HG02798 (cell line): ENCODE data around the gene GDPD5.
"Not testable (repeated sequence)": the region's sequence is repeated elsewhere in the genome, so short reads cannot be mapped to it uniquely, and the experiment has no call there.

Source experiments
- ATAC-seq: cut with Tn5 transposase; IDR thresholded peaks from one replicate; pipeline ENCODE4 v1.9.1; 2021; ENCODE audit warnings: mild to moderate bottlenecking; ENCODE audit not compliant: unreplicated experiment, poor library complexity

GDPD5 gene

GRCh38 chr11:75413864-75414263, 111.9 kb downstream of the GDPD5 start:
- ATAC-seq: no peak

DNA sequence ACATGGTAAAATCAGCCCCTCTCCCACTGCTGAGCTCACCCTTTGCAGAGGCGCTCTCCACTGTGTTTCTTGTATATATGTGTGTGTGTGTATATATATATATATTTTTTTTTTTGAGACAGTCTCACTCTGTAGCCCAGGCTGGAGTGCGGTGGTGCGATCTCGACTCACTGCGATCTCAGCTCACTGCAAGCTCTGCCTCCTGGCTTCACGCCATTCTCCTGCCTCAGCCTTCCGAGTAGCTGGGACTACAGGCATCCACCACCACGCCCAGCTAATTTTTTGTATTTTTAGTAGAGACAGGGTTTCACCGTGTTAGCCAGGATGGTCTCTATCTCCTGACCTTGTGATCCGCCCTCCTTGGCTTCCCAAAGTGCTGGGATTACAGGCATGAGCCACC, 112.6 kb downstream of the GDPD5 start:
- not testable (repeated sequence) for ATAC-seq

GRCh38 chr11:75409971-75410370, 115.8 kb downstream of the GDPD5 start:
- not testable (repeated sequence) for ATAC-seq

- ATAC-seq: no peak
Observed at GRCh38 chr11:75408957-75409219, 116.9 kb downstream of the GDPD5 start.

DNA sequence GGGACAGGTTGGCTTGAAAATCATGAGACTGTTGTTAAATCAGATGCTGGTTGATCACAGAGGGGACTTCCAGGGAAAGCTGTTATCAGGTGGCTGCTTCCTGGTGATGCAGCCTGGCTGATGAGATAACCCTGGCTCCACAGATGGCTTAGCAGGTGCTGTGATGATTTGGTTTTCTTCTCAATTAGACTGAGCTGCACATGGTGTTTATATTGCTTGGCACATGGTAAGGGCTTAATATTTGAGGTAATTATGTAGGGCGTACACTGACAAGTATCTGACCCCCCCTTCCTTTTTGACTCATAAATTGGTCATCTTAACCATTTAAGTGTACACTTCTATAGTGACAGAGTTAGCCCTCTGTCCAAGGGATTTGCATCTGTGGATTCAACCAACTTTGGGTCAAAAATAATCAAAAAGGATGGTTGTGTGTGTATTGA, 119.4 kb downstream of the GDPD5 start:
- ATAC-seq: no peak

GRCh38 chr11:75403983-75404658, 121.6 kb downstream of the GDPD5 start:
- ATAC-seq: no peak

DNA sequence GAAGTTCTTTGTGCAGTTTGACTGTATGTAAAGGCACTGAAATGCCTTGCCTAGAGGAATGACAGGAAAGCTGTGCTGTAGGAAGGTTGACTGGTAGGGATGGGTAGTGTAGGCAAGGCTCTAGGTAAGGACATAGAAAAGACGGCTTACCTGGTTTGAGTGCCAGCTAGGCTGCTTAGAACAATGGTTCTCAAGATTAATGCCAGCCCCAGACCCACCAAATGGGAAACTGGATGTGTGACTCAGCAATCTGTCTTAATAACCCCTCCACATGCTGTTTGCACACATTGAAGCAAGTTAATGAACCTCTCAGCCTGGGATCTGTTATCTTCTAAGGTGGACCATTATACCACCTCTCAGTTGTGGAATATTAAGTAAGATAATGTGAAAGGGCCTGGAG, 122.7 kb downstream of the GDPD5 start:
- no peak for ATAC-seq

DNA sequence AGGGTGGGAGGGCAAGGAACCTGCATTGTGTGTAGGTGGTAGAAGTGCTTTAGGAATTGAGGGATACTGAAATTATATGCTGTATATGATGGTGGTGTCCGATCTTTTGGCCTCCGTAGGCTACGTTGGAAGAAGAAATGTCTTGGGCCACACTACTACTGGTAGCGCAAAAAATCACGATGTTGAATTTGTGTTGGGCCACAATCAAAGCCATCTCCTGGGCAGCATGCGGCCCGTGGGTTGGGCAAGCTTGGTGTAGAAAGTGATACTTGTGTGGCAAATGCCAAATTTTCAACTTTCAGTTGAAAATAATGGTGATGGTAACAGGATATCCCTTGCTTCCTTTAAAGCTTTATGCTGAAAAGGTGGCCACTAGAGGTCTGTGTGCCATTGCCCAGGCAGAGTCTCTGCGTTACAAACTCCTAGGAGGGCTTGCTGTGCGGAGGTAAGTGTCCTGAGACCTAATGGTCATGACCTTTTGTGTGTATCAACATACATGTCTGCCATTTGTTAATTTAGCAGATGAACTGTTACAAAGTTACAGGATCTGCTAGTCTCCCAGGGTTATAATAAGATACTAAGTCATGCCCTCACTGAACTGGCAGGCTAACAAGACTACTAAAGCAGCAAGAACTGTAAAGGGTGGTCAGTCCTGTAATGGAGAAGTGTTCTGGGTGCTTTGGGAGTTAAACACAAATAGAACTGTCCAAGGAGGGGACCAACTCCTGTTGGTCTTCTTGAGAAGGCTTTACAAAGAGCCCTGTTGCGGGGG, 123.6 kb downstream of the GDPD5 start:
- no peak for ATAC-seq

DNA sequence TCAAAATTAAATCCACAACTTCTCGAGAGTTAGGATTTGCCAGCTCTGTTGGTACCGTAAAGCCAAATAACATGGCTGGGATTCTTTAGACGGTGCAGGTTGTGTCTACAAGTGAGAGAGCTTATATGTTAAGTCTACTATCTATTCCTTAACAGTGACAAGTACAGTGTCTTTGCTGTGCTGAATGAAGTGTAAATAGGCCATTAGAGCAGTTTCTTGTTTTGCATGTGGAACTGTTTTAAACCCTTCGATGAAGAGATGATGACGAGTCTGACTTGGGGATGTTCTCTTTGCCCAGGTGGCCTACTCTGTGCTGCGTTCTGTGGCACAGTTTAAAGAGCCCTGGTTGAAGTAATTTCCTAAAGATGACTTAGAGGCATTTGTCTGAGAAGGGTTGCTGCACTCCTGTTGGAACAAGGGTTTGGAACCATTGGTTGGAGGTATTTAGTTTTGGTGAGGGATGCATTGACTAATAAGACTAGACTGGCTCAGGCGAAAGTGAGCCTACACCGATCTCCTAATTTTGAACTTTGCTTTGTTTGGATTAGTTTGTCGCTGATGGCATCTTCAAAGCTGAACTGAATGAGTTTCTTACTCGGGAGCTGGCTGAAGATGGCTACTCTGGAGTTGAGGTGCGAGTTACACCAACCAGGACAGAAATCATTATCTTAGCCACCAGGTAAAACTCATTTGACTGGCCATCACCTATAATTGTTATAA, 125.4 kb downstream of the GDPD5 start:
- no peak for ATAC-seq

GRCh38 chr11:75399344-75400145, 126.2 kb downstream of the GDPD5 start, which contains the start of gene RPS3:
TSS of gene RPS3 (plus strand) at chr11:75399518. CDS start at chr11:75399548, 30 bp downstream.
- peak; percentile 90 for ATAC-seq

- ATAC-seq: no peak
Observed at GRCh38 chr11:75398906-75399305, 126.8 kb downstream of the GDPD5 start.

DNA sequence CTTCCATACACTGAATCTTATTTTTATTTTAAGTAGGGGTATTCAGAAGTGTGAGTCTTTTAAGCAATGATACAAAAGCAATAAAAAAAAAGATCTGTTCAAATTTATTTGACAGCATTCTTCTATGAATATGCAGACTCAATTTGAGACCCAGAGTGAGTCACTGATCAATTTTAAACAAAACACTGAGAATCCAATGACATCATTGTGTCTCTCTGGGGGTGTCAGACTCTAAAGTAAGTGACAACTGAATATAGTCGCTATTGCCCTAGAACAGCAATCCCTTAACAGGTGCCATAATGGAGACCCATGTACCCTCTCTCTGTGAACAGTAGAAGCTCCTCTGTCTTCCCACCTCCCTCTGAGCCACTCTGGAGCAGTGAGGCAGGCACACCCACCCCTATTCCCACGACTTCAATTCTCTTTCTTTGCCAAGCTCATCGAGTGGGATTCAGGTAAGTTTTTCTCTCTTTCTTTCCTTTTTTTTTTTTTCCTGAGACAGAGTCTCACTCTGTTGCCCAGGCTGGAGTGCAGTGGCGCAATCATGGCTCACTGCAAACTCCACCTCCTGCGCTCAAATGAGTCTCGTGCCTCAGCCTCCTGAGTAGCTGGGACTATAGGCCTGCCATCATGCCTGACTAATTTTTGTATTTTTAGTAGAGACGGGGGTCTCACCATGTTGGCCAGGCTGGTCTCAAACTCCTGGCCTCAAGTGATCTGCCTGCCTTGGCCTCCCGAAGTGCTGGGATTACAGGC, 131.5 kb downstream of the GDPD5 start:
- no peak for ATAC-seq

DNA sequence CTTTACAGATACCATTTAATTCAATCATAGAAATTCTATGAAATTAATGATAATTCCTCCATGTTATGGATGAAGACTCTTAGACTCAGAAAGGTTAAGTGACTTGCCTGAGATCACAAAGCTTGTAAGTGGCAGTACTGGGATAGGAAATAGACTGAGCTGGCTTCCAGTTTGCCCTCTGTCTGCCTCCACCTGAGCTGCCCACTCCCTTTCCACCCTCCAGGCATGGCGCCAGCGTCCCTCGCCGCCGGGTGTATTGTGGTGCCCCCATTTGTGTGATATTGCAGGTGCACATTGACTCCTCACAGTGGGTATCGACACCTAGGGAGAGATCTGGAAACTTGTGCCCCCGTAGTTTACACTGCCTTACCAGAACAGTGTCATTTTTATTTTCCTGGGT, 135.8 kb downstream of the GDPD5 start:
- ATAC-seq: no peak

- ATAC-seq: no peak
Observed at GRCh38 chr11:75389276-75389605, 136.5 kb downstream of the GDPD5 start.

DNA sequence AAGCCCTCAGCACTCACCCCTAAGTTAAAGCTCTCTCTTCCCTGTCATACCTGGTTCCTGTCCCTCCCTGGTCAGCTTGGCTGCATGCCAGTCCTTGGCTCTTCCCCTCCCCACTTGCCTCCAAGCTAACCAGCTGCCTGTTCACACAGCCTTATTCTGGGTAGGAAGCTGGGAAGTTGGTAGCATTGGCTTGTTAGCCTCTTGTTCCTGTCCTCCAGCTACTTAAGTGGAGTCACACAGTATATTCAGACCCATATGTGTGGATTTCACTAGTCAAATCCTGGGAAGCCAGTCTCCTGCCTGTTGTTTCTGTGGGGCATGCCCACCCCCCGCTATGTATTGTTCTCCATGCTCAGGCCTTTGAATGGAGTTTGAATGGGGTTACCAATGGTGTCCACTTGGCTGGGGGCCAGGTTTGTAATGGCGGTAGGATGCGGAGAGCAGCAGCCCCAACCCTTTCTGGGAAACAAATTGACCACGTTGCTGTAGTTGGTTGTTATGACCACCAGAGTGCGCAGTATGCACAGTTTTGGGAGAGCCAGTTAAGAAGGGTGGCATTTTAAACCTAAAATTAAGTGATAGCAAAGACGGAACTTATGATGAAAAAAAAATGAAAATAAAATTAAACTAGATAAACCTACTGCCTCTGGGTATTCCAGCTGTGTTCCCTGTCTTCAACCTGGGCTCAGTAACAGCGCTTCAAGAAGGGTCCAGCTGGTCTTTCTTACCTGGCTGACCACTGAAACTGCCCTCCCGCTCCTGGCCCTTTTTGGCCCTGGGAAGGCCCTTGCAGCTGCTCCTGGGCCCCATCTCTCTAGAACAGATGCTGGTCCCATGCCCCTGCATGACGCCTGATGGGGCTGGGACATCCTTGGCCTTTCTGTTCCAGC, 137.1 kb downstream of the GDPD5 start:
- ATAC-seq: no peak

DNA sequence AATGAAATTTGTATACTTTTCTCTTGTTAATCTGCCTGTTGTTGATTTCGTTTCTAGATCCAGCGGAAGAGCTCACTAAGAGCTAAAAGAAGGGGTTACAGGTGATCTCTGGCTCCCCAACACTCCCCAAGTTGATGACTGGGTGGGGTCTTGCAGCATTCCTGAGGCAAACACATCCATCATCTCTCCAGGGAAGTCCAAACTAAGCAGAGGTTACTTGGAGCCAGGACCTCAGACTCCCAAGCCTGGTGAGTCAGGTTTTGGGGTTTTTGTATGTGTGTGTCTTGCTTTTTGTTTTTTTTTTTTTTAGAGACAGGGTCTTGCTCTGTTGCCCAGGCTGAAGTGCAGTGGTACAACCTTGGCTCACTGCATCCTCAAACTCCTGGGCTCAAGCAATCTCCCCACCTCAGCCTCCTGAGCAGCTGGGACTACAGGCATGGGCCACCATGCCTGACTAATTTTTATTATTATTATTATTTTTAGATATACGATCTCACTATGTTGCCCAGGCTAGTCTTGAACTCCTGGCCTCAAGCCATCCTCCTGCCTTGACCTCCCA, 137.9 kb downstream of the GDPD5 start:
- no peak for ATAC-seq

DNA sequence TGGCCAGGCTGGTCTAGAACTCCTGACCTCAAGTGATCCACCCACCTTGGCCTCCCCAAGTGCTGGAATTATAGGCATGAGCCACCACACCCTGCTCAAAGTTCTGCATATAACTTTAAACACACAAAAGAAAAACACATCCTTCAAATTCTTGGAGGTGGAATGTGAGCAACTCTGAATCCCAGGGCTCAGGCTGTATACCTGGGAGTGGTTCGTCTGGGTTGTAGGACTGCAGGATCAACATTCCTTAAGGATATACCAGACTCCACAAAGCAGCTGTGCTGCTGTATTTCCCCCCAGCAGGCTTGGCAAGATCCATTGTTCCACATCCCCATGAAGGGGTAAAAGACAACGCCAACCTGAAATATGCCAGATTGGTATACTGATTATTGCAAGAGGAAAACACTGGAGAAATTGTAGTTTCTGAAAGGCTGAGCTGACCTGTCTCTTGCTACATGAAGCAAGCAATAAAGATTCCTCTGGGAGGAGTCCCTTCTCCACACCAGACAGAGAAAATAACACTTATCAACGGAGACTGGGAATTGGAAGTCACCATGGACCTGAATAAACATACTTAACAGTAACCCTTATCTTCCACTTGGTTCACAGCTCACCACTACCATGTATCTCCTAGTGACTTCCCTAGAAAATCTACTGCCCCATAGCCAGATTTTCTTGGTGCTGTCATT, 138.7 kb downstream of the GDPD5 start:
- no peak for ATAC-seq
